ENCODE measurements around the gene USP9Y. TPM values are rescaled to one million over a fixed set of nuclear protein-coding genes. Genes with fewer than 3 reads are reported as not detected.

USP9Y gene
- total RNA-seq, 1 experiment from 2014 or later = 2.7 TPM

Other genes starting within 250 kb of the USP9Y start
- gene DDX3Y, start 203.6 kb downstream of the USP9Y start, total RNA-seq (2014; rRNA removed; shearing (Covaris generic); ENCODE audit: low replicate concordance) = 41.2 and 41.6 TPM in 2 replicates